HG03159 (cell line): ENCODE data around the gene SLC25A45.
A peak's percentile ranks its signal among the peaks of the same experiment; 100 is the strongest.
"Not testable (repeated sequence)": the region's sequence is repeated elsewhere in the genome, so short reads cannot be mapped to it uniquely, and the experiment has no call there.

Source experiments
- ATAC-seq: cut with Tn5 transposase; IDR thresholded peaks from one replicate; pipeline ENCODE4 v1.9.1; 2021; ENCODE audit warnings: mild to moderate bottlenecking, moderate library complexity; ENCODE audit not compliant: unreplicated experiment

The SLC25A45 gene

GRCh38 chr11:65421794-65422632 is 39.6 kb upstream of the SLC25A45 start:
- no peak for ATAC-seq

- ATAC-seq, result no peak
These were observed 38.7 kb upstream of the SLC25A45 start for GRCh38 chr11:65420979-65421793.

GRCh38 chr11:65420506-65420905 is 38.1 kb upstream of the SLC25A45 start:
- no peak for ATAC-seq

GRCh38 chr11:65419772-65420481 is 37.5 kb upstream of the SLC25A45 start:
- no peak for ATAC-seq

GRCh38 chr11:65419460-65419771 is 37.0 kb upstream of the SLC25A45 start:
- ATAC-seq, result no peak

- ATAC-seq, result peak; percentile 41
These were observed 36.4 kb upstream of the SLC25A45 start for GRCh38 chr11:65418681-65419459.

GRCh38 chr11:65418431-65418680 is 35.9 kb upstream of the SLC25A45 start:
- ATAC-seq, result no peak

- no peak for ATAC-seq
These were observed 35.4 kb upstream of the SLC25A45 start for GRCh38 chr11:65417702-65418430.

GRCh38 chr11:65416841-65417701 is 34.6 kb upstream of the SLC25A45 start:
- ATAC-seq, result no peak

- ATAC-seq, result peak; percentile 36
These were observed 33.9 kb upstream of the SLC25A45 start for GRCh38 chr11:65416341-65416824.

GRCh38 chr11:65415499-65416340 is 33.3 kb upstream of the SLC25A45 start:
- ATAC-seq, result no peak

GRCh38 chr11:65414776-65415498 is 32.5 kb upstream of the SLC25A45 start:
- ATAC-seq, result no peak

- not testable (repeated sequence) for ATAC-seq
These were observed 30.7 kb upstream of the SLC25A45 start for GRCh38 chr11:65413077-65413664.

- no peak for ATAC-seq
These were observed 30.0 kb upstream of the SLC25A45 start for GRCh38 chr11:65412271-65413076.

GRCh38 chr11:65411681-65412070 is 29.2 kb upstream of the SLC25A45 start:
- ATAC-seq, result no peak

- no peak for ATAC-seq
These were observed 28.7 kb upstream of the SLC25A45 start for GRCh38 chr11:65410936-65411680.
